HepG2 (cell line): ENCODE data around the gene PARG. TPM values are rescaled to one million over a fixed set of nuclear protein-coding genes. Genes with fewer than 3 reads are reported as not detected.
"Not testable (repeated sequence)": the region's sequence is repeated elsewhere in the genome, so short reads cannot be mapped to it uniquely, and the experiment has no call there.

ENCODE experiments used
- ARHGAP35 ChIP-seq: sonication (generic); formaldehyde crosslinking; IDR thresholded peaks from 2 replicates; pipeline ENCODE4 v1.9.0; 2022; ENCODE audit warnings: mild to moderate bottlenecking, inconsistent platforms, moderate library complexity, missing genetic modification reagents, borderline replicate concordance
- LCORL ChIP-seq, 2 experiments: fragments of 450-650 bp in 1 of 2; sonication (generic) in 1 of 2; formaldehyde crosslinking in 1 of 2; IDR thresholded peaks; 2 replicates each; pipeline versions ENCODE4 v1.5.0 to v1.6.1; 2017 to 2020; ENCODE audit warnings: antibody characterized with exemption in 1 of 2, missing genetic modification reagents in 1 of 2
- MEF2D ChIP-seq: sonication (generic); formaldehyde crosslinking; IDR thresholded peaks from 2 replicates; pipeline ENCODE4 v1.5.1; 2020; ENCODE audit warnings: mild to moderate bottlenecking, missing genetic modification reagents
- MXI1 ChIP-seq: IDR thresholded peaks from 3 replicates; pipeline ENCODE4 v1.6.1; 2012; ENCODE audit warnings: low read depth, low read length, inconsistent platforms, borderline replicate concordance
- PAXIP1 ChIP-seq: sonication (generic); formaldehyde crosslinking; conservative IDR thresholded peaks from 2 replicates; pipeline ENCODE4 v1.4.0; 2020; ENCODE audit warnings: mild to moderate bottlenecking, missing genetic modification reagents, moderate library complexity
- RFXANK ChIP-seq: IDR thresholded peaks from 2 replicates; pipeline ENCODE4 v1.6.1; 2016
- SIN3B ChIP-seq: fragments of 150-350 bp; IDR thresholded peaks from 2 replicates; pipeline ENCODE4 v1.6.1; 2014; ENCODE audit warnings: low read length
- SNAPC2 ChIP-seq: sonication (generic); formaldehyde crosslinking; IDR thresholded peaks from 2 replicates; pipeline ENCODE4 v1.8.1; 2022; ENCODE audit warnings: mild to moderate bottlenecking, missing genetic modification reagents
- SPEN ChIP-seq: sonication (generic); formaldehyde crosslinking; IDR thresholded peaks from 2 replicates; pipeline ENCODE4 v1.5.1; 2020; ENCODE audit warnings: low read depth, mild to moderate bottlenecking, missing genetic modification reagents
- ZNF740 ChIP-seq: sonication (generic); formaldehyde crosslinking; IDR thresholded peaks from 2 replicates; pipeline ENCODE4 v1.4.0; 2020; ENCODE audit warnings: missing genetic modification reagents
- polyA plus RNA-seq, 8 experiments: library from polyadenylated mRNA; depleted of rRNA in 3 of 8; stranded (reverse) in 7 of 8; unstranded in 1 of 8; fragments of >200 nt; fragmentation: Illumina TruSeq in 4 of 8; extraction: Trizol in 4 of 8; gene quantifications; 2 replicates each; pipeline versions ENCODE4 v1.2.1 to v1.2.3, GENCODE V29; 2011 to 2016; ENCODE audit warnings: low read depth in 4 of 8, missing spikeins in 1 of 8, mixed read lengths in 1 of 8; ENCODE audit not compliant: insufficient read depth in 1 of 8
- total RNA-seq, 5 experiments: library from RNA; depleted of rRNA; stranded (reverse); fragments of >200 nt; fragmentation: Illumina TruSeq; extraction: Trizol; gene quantifications; 2 replicates each; pipeline ENCODE4 v1.2.3, GENCODE V29; 2016; ENCODE audit warnings: low read depth in 1 of 5
- TF ChIP-seq, protein P1 (sequence below): IDR thresholded peaks from 2 replicates; pipeline ENCODE4 v1.6.1; 2016; ENCODE audit warnings: low read depth, borderline replicate concordance
- TF ChIP-seq, protein P2 (sequence below): sonication (generic); formaldehyde crosslinking; IDR thresholded peaks from 2 replicates; pipeline ENCODE4 v1.4.0; 2020; ENCODE audit warnings: missing genetic modification reagents
- TF ChIP-seq, protein P3 (sequence below): sonication (generic); formaldehyde crosslinking; IDR thresholded peaks from 2 replicates; pipeline ENCODE4 v1.5.1; 2020; ENCODE audit warnings: mild to moderate bottlenecking, missing genetic modification reagents, moderate library complexity

PARG gene
- total and polyA plus RNA-seq, 2 of the 13 experiments (the other 11 are each of a cell fraction or from before 2014, with no cell fraction given) = 11.4 to 37.2 TPM

- TF ChIP-seq, protein P1, sequence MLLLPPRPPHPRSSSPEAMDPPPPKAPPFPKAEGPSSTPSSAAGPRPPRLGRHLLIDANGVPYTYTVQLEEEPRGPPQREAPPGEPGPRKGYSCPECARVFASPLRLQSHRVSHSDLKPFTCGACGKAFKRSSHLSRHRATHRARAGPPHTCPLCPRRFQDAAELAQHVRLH (CRISPR knock-in tag) = peak; percentile 81; the same call in 1 of the 2 replicates
- peak; percentile 23; the same call in 1 of the 2 replicates for TF ChIP-seq PAXIP1 (CRISPR knock-in tag)
- TF ChIP-seq, protein P2, sequence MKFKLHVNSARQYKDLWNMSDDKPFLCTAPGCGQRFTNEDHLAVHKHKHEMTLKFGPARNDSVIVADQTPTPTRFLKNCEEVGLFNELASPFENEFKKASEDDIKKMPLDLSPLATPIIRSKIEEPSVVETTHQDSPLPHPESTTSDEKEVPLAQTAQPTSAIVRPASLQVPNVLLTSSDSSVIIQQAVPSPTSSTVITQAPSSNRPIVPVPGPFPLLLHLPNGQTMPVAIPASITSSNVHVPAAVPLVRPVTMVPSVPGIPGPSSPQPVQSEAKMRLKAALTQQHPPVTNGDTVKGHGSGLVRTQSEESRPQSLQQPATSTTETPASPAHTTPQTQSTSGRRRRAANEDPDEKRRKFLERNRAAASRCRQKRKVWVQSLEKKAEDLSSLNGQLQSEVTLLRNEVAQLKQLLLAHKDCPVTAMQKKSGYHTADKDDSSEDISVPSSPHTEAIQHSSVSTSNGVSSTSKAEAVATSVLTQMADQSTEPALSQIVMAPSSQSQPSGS = 0 out of 2 replicates have a peak, but pooled peaks have one; percentile 20
- TF ChIP-seq LCORL (IDR thresholded peaks at IDR 0.05) = not testable (repeated sequence)
- peak; percentile 37; the same call in 1 of the 2 replicates for TF ChIP-seq LCORL (CRISPR knock-in tag; IDR thresholded peaks at IDR 0.05)
- peak; percentile 73 for TF ChIP-seq ZNF740
- 0 out of 2 replicates have a peak, but pooled peaks have one; percentile 31 for TF ChIP-seq RFXANK
- 0 out of 2 replicates have a peak, but pooled peaks have one; percentile 28 for TF ChIP-seq ARHGAP35 (CRISPR knock-in tag)
- peak; percentile 38; the same call in 1 of the 2 replicates for TF ChIP-seq MEF2D (CRISPR knock-in tag)
- TF ChIP-seq SNAPC2 (CRISPR knock-in tag) = 0 out of 2 replicates have a peak, but pooled peaks have one; percentile 45
- TF ChIP-seq MXI1 = peak; percentile 48; the same call in 1 of the 3 replicates
- TF ChIP-seq SPEN (CRISPR knock-in tag) = peak; percentile 97
- TF ChIP-seq, protein P3, sequence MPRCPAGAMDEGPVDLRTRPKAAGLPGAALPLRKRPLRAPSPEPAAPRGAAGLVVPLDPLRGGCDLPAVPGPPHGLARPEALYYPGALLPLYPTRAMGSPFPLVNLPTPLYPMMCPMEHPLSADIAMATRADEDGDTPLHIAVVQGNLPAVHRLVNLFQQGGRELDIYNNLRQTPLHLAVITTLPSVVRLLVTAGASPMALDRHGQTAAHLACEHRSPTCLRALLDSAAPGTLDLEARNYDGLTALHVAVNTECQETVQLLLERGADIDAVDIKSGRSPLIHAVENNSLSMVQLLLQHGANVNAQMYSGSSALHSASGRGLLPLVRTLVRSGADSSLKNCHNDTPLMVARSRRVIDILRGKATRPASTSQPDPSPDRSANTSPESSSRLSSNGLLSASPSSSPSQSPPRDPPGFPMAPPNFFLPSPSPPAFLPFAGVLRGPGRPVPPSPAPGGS (CRISPR knock-in tag) = peak; percentile 40; the same call in 1 of the 2 replicates
- 0 out of 2 replicates have a peak, but pooled peaks have one; percentile 42 for TF ChIP-seq SIN3B
Observed at GRCh38 chr10:49941447-49942338, at the start of gene PARG, which contains the start of gene TIMM23B (continued).
